ENCODE results near the gene WNT9A. TPM values are rescaled to one million over a fixed set of nuclear protein-coding genes. Genes with fewer than 3 reads are reported as not detected.

Gene WNT9A
- total RNA-seq, 1 donor from 2014 or later: 2.2 TPM

DNA sequence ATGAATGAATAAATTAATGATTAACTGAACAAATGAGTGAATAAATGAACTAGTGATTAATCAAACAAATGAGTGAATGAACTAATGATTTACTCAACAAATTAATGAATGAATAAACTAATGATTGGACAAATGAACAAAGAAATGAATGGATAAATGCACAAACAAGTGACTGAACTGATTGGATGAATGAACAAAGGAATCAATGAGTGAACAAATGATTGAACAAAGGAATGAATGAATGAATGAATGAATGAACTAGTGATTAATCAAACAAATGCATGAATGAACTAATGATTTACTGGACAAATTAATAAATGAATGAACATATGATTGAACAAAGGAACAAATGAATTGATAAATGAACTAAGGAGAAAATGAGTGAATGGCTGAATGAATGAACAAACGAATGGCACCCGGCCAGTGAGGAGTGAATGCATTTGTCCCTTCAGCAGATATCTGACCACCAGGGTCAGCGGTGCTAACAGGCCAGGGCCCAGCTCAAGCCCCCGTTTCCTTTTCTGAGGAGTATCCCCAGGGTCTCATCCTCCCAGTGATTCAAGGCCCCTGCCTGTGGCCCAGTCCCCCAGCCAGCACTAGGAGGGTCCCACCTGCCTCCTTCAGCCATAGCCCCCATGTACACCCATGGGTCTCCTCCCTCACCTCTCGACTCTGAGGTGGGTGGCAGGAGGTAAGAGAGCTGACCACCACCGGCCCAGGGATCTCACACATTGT is 49.9 kb downstream of the WNT9A start:
- no peak for DNase-seq (ENCODE audit: low spot score)

DNA sequence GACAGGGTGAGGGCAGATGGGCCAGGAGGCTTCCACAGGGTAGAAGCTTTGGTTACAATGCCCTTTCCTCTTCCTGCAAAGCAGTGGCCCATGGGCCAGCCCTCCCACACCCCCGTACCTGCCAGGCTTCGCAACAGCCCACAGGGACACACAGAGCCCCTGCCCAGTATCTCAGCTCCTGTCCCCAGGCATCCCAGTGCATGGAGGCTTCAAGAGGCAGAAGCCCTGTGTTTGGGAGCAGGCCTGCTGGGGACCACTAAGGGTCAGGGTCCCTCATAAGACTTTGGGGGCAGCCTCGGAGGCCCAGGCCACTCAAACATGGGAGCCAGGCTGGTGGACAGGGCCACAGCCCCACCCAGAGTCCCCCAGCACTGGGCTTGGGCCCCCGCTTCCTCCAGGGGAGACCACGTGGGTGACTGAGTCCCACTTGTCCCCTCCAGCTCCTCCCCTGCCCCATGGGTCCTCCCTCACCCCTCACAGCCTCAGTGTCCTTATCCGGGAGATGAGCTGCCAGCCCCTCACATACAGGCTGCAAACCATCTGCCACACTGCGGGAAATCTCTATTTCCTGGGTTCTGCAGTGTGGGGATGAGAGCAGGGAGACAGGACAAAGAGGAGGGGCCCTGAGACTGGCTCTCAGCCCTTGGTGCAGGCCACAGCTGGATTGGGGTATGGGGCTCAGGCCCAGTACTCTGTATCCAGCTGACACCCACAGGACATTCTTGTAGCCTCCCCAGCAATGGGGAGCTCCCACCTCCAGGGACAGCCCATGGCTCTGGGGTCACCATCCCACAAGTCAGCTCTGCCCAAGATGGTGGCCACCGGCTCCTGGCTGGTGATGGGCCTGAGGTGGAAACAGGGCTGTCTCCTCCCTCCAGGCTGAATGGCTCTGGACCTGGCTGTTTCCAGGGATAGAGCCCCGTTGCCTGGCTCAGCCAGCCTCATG is 50.7 kb downstream of the WNT9A start:
- no peak for DNase-seq (ENCODE audit: low spot score)

DNA sequence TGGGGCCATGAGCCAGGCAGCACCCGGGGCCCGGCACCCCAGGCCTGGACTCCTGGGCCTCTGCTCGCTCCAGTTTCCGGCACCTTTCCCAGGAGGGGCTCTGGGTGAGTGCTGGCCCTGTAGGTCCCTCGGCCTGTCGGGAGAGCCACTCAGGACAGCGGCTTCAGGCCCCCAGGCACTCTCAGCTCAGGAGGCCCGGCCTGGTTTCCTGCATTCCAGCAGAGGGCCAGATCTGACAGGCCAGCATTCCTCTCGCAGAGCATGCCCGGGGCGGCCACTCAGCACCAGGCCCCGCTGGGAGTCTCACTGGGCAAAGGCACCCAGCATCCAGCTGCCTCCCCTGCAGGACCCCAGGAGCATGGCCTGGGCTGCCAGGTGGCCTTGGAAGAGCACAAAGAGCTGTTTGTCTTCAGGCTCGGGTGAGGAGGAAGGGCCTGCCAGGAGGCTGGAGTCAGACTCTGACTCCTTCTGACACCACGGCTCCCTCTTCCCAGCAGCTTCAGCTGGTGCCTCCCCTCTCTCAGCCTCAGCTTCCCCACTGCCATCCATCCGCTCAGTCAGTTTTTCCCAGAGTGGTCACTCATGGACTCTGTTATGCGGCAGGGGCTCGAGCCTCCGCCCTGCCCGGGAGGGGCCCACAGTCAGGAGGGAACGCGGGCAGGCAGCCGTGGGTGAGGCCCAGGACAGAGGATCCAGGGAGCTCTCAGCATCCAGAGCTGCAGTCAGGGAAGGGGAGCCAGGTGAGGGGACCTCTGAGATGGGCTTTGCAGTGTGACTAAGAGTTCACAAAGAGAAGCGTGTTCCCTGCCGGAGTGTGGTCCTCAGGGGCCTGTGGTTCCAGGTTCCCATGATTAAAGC is 51.7 kb downstream of the WNT9A start:
- no peak for DNase-seq (ENCODE audit: low spot score)

DNA sequence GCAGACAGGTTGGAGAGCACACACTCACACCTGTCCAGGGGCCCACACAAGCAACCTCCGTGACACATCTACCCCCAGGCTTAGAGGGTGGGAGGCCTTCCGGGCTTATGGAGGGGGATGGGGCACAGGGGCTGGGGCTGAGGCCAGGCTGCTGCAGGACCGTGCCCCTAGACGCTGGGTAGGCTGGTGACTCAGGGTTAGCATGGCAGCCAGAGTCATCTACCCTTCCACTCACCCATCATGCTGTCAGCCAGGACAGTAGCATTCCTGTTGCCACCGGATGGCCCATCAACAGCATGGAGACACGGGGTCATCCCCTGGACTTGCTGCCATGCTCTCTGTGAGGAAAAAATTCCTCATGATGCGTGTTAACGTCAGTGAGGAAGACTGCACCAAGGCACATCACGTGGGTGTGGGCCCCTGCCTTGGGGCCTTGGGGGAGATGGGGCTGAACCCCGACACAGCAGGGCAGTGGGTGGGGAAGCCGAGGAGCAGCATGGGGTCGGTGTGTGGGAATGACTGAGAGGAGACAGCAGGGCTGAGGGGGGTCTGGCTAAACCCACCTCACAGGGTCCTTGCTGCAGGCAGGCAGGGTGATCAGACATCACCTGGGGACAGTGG is 52.8 kb downstream of the WNT9A start:
- no peak for DNase-seq (ENCODE audit: low spot score)

DNA sequence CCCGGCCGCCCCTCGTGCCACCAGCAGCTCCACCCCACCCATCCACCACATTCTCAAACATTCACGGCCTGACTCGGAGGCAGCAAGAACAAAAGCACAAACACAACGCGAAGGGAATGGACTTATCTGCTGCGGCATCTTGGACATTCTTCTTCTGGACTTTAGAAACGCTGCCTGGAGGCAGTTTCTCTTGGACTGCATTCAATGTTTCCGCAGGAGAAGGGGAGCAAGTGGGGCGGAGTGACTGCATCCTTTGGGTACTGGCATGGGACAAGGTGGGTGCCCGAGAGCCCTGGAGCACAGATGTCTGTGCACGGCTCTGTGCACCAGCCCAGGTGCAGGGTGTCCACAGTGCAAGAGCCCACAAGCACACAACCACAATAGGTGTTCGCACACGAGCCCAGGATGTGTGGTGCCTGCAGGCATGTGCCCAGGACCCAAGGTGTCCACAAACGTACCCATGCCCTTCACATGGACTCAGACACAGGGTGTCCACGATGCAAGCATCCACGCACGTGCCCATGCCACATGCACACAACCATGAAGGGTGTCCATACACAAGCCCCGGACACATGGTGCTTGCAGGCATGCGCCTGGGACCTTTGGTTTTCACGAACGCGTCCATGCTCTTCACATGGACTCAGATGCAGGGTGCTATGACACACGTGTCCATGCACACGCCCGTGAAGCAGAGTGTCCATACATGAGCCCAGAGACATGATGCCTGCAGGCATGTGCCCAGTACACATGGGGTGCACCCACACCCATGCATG is 53.6 kb downstream of the WNT9A start:
- DNase-seq (ENCODE audit: low spot score): no peak

DNA sequence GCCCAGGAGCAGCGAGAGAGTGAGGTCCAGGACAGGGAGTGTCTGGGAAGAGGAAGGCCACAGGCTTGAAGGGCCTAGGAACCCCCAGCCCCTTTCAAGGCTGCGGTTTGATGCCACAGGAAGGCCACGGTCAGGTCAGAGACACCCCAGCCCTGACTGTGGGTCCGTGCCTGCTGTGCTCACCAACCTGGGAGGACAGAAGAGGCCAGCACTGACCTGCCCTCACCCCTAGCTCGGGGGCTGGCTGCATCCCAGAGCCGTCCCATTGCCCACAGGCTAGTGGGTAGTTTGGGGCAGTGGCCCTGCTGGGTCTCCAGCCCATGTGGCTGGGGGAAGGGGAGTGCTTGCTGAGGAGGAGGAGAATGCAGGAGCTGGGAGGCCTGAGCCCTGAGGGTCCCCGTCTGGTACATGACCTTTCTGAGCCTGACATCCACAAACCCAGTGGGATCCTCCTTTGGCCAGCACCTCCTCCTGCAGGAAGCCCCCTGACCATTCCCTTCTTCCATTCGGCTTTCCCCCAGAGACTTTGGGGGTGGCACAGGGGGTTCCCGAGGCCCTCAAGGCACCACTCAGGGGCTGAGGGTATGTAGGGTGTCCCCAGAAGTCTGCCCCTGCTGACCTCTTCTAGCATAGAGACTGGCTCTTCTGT is 54.3 kb downstream of the WNT9A start:
- DNase-seq (ENCODE audit: low spot score): no peak

DNA sequence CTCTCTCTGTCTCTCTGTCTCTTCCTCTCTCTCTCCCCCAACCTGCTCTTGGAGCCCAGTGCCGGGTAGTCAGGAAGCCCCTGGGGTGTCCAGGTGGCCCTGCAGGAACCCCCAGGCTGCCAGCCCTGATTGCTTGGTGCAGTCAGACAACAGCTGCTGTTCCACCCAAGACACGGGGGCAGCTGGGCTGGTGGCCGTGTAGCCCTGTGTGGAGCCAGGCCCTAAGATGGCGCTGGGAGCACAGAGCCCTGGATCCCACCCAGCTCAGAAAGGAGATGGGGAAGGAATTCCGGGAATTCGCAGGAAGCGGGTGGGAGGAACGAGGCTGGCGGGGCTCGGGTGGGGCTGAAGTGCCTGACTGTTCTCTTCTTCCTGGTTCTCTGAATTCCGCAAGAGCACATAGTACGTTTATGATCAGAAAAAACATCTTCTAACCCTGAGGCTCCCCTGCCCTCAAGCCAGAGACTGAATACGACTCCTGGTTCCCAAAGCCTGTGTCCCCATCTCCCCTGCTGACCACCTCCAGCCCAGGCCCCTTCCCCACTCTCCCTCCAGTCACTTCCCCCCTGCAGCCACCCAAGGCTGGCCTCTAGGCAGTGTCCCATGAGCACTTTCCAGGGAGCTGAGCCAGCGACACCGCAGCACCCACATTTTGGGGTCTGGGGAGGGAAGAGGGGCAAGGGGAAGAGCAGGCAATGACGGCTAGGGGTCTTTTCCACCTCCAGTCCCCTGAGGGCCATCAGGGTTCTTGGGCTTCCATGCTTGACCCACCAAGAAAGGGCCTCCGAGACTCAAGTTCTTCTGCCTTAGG is 55.0 kb downstream of the WNT9A start:
- no peak for DNase-seq (ENCODE audit: low spot score)

DNA sequence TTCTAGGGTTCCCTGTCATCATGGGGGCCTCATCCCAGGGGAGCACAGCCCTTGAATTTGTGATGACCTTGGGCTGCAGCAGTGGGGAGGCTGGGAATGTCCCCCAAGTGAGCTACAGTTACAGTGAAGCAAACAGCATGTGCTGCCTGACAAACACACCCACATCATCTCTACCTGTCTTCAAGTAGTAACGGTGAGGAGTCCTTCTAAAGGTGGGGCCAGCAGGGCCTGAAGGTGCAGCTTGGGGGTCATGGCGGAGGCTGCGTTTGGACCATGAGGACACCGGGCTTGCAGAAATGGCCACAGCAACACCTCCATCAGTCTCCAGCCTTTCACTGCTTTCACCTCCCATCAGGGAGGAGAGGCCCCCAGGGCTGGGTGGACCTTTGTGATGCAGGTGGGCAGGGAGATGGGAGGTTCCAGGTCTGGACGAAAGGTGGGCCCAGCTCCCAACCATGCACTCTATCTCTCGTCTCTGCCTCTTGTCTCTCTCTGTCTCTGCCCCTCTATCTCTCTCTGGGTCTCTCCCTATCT is 55.7 kb downstream of the WNT9A start:
- DNase-seq (ENCODE audit: low spot score): no peak

DNA sequence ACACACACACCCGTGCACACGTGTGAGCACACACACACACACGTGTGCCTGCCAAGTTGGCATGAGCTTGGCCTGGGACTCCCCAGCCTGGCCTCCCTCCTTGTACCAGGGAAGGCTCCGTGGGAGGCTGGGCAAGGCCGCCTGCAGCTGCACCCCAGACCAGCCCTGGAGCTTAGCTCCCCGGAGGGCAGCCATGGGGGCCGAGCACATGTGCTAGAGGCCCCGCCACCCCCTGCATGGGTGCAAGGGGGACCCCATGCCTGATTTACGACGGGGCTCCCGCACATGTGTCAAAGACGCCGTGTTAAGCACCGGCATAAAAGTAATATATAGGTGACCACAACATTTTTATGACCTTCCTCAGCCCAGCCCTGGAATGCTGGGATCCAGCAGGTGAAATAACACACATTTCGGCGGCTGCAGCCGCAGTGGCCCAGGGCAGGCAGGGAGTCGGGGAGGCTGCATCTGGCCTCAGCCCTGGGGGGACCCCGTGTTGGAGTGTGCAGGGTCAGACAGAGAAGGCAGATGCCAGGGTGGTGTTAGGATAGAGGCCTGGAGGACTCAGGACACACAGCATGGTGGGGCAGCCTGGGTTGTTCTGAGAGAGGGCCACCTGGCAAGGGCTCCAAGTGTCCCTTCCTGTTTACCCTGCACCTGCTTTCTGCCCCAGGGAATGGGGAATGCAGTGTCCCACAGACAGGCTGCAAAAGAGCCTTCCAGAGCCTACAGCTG is 56.3 kb downstream of the WNT9A start:
- DNase-seq (ENCODE audit: low spot score): no peak

DNA sequence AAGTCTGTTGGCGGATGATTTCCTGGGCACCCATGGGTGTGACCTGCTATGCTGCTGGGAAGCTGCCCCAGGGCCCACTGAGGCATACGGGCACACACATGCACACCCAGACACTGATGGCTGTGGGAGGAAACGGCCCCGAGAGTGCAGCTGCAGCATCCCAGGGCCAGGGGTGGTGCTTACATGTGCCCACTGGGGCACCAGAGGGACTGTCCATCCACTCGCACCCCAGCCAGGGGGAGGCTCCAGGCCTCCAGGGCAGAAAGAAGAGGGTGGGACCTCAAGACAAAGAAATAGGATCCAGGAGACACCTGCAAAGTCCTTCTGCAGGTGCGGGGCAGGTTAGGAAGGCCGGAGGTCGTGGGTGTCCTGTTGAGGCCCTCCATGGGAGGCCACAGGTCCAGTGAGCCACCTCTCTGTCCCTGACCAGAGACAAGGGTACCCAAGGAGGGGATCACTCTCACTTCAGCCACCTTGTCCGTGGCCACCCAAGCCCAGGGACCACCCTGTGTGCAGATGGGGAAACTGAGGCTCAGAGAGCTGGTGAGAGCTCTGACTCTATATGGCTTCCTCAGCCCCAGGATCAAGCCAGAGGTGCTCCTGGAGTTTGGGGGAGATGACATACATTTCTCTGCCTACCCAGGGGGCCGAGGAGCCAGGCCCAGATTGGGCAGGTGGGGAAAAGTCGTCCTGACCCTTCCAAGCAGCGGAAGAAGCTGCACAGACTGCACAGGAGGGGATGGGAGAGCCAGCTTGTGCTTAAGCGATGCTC is 57.1 kb downstream of the WNT9A start:
- peak; percentile 9 for DNase-seq (ENCODE audit: low spot score)

DNA sequence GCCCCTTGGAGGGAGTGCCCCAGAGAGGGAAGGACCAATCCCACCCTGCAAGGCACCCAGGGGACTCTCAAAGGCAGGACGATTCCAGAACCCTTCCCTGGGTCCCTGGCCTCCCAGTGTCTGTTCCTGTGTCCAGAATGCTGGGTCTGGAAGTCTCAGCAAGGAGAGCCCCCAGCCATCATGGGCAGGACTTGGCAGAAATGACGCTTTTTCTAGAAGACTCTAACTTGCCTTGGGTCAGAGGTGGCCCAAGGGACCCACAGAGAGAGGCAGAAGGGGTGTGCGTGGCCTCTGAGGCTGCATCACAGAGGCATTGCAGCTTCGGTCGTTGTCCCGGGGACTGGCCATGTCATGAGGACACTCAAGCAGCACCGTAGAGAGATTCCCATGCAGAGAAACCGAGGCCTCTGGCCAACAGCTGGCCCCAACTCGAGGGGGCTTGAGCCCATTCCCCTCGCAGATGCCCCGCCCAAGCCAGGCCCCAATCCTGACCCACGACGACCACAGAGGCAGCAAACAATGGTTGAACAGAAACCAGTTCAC is 57.8 kb downstream of the WNT9A start:
- DNase-seq (ENCODE audit: low spot score): no peak

DNA sequence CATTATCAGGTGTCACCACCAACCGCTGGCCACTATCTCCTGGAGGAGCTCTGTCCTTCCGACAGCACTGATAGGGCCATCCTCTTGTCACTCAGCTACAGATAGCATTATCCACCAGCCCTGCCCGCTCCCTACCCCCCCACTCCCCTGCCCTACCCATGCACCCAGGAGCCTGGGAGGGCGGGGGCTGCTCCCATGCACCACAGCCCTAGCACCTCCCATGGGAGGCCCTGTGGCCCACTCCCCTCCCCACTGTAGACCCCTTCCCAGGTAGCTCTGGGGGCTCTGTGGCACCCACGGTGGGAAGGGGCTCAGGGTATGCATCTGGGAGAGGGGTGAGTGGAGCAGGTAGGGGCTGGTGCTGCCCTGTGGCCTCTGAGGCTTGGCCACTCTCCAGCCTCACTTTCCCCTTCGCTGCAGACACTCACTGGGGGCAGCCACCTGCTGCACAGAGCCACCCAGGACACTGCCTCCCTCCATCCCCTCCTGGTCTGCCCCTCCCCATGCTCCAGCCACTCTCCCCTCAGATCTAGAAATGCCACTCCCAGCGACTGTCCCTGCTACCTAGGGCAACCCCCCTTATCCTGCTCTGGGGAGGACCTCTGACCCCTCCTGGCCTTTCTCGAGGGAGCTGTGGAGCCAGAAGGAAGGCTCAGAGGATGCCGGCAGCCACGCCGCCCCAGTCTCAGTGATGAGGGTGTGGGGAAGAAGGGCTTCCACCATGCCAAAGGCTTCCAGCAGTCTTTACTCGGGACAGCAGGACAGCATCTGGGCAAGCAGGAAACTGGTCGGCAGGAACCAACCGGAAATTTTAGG is 58.5 kb downstream of the WNT9A start:
- no peak for DNase-seq (ENCODE audit: low spot score)

DNA sequence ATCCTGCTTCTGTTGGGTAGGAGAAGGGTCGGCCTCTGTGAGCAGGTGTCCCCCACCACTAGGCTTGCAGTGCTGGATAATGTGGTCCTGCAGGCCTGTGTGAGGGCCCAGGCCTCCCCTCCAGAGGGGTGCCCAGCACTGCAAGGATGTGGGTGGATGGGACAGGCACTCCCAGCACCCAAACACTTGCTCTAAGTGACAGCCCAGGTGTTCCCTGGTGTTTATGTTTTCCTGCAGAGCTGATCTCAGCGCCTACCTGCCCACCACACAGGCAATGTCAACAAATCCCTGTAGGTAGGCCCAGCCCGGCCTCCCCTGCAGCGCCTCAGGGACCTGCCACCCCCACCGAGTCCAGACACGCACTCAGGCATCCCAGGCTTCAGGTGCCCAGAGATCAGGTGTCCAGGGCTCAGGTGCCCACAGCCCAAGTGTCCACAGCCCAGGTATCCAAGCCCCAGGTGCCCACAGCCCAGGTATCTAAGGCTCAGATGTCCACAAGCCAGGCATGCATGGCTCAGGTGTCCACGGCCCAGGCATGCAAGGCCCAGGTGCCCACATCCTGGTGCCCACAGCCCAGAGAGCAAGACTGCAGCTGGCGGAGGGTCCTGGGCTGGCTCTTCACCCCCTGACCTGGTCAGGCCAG is 59.2 kb downstream of the WNT9A start:
- no peak for DNase-seq (ENCODE audit: low spot score)

DNA sequence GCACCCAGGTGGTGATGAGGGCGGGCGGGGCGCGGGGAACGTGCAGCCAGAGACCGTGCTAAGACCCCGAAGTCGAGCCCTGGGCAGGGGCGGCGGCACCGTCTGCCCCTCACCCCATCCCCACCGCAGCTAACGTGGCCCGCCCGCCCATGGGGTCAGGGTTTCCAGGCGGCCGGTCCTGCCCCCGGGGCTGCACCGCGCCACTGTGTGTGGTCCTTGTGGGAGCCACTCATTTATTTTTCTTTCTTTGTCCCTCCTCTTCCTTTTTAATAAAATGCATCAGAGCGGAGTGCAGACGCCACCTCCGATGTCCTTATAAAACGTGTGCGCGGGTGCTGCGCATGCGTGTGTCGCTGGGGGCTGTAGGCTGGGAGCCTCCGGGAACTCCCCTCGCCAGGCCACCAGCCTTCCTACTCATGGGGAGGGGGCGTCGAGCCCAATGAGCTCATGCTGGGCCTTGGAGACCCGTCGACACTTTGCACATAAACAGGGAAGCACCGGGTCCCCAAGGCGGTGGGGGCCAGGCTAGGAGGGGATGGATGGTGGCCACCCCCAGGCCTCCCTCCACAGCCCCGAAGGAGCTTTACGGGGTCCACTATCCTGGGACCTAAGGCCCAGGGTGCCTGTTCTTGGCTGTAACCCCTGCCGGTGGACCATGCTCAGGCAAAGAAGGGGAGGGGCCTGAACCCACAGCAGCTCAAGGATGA is 59.9 kb downstream of the WNT9A start:
- peak; percentile 47 for DNase-seq (ENCODE audit: low spot score)

DNA sequence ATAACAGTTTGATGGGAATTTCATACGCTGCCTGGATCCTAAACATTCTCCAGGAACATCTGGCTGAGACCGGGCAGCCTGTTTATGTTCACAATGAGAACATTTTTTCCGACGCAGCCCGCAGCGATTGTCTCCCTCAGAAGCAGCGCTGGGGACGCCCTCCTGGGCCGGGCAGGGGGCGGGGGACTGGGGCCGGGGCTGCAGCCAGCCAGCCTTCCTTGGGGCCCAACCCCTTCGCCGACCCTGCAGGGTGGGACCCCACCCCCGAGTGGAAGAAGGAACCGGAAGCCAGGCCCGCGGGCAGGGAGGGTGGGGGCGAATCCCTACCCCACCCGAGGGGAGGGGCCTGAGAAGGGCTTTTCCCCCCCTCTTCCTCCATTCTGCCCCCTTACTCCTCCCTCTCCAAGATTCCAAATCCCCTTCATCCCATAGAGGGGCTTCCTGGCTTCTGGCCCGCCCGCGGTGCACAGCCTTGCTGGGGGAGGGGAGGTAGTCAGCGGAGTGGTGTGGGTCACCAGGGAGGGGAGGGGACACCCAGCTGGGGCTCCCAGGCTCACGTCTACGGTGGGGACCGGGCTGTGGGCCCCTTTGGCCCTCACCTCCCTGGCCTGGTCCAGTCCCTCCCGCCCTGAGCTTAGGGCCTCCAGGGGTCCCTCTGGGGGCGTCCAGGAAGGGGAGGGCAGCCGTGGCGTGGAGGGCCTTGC is 60.6 kb downstream of the WNT9A start:
- DNase-seq (ENCODE audit: low spot score): peak; percentile 52

Measured in mucosa of gallbladder (tissue), 1 donor.